HG03575 (cell line): ENCODE measurements around the gene SYT13.

Source experiments
- ATAC-seq: cut with Tn5 transposase; IDR thresholded peaks from one replicate; pipeline ENCODE4 v1.9.1; 2021; ENCODE audit not compliant: unreplicated experiment, insufficient number of reproducible peaks, low FRiP score; ENCODE audit errors: extremely low read depth

SYT13 gene

GRCh38 chr11:45282081-45282480, 4.1 kb downstream of the SYT13 start:
- ATAC-seq, result no peak

- no peak for ATAC-seq
Observed at GRCh38 chr11:45280449-45280848, 5.7 kb downstream of the SYT13 start.

DNA sequence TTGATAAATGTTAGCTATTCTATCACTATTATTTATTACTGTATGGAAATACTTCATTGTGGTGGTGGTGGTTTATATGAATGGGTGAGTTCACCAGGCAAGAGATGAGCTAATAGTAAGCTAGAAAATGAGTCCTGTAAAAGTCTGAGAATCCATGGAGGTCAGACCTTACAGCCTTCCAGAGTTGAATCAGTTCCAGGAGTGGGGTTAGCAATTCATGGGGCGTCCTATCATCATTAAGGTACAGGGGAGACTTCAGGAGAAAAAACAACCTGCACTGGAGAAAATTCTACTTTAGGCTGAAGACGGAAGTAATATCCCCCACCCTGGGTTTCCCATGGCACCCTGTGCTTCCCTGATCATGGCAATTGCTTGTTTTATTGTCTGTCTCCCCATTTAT, 6.5 kb downstream of the SYT13 start:
- no peak for ATAC-seq

DNA sequence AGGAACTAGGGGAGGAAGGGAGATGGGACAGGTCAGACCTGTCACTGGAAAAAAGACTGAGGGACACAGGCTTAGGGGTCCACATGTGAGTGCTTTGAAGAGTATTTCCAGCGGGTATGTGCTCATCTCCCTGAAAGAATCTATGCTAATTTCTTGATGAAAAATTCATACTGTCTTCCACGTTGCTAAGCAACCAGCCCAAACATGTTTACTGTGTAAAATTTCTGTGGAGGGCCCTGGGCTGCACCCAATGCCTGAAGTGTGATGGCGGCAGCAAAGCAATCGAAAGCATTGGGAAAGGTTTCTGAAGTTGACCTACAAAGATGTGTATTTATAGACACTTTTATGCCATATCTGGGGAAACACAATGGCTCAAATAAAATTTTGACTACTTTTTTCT, 7.4 kb downstream of the SYT13 start:
- no peak for ATAC-seq

DNA sequence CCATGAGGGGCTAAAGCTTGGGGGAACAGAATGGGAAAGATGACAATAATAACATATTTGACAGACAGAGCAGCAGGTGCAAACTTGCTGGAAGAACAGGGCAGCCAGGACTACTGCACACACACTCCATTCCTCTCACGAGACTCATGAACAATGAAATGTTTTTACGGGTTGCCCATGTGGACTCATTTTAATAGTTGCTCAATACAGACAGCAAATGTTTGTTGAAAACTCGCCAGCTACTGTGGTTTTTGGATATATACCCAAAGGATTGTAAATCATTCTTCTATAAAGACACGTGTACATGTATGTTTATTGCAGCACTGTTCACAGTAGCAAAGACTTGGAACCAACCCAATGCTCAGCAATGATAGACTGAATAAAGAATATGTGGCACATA, 10.3 kb downstream of the SYT13 start:
- ATAC-seq, result no peak

DNA sequence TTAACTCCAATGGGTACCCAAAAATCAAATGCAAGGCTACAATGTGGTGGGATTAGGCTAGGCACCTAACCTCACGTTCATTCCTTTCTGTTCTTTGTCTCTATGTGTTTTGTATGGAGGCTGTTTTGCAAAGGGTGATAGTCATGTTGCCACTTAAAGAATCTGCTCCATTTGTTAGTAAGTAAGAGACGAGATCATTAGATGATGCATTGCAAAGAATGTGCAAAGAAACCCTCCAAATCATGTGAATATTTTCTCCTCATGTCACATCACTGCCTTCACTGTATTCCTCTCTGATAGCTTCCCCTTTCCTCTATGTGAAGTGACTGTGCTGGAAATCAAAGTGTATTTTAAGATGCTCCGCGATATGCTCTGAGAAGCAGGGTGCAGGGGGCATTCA, 11.9 kb downstream of the SYT13 start:
- no peak for ATAC-seq

DNA sequence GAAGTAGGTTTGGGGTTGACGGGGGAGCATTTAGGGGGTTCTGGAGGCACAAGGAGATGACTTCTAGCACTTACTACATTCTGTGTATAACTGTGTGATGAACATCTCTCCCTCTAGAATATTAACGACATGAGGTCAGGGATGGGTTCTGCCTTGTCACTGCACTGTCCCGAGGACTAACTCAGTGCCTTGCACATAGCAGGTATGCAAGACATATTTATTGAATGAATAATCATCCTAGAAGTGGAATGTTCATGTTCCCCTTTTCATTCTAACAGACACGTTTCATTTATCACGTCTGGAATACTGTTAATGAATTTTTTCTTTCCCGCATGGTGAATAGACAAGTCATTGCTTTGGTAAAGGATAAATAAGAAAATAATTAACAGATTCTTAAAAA, 12.6 kb downstream of the SYT13 start:
- no peak for ATAC-seq

GRCh38 chr11:45272701-45273100, 13.4 kb downstream of the SYT13 start:
- ATAC-seq, result no peak

DNA sequence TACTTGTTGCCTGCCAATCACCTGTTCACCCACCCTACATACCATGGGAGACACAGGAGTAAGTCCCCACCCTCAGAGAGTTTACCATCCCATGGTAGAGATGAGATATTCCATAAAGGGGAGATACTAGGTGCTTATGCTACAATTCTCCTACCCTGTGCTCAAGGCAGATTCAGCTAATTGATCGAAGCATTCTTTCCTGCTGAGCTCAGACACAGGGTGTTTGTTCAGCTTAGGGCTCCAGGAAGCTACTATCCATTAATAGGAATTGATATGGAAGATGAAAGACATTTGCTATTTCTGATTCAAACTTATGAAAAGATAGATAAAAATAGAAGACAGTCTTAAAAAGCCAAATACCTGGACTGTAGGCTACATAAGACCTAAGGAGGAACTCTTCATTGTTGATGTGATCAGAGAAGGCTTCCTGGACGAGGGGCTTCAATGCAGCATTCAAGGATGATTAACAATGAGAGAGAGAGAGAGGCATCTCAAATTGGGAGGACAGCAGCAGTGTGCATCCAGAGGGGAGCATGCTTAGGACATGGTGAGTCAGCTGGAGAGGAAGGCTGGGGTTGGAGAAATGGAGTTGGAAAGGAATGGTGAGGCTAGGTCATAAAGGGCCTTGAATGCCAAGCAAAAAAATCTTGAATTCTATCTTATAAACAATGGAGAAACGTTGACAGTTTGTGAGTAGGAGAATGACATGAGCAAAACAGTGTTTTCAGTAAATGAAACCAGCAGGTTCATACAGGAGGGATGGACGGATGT, 15.0 kb downstream of the SYT13 start:
- ATAC-seq, result no peak

- no peak for ATAC-seq
Observed at GRCh38 chr11:45269678-45270077, 16.5 kb downstream of the SYT13 start.

GRCh38 chr11:45267652-45268299, 18.4 kb downstream of the SYT13 start:
- no peak for ATAC-seq

- ATAC-seq, result no peak
Observed at GRCh38 chr11:45267052-45267451, 19.1 kb downstream of the SYT13 start.

DNA sequence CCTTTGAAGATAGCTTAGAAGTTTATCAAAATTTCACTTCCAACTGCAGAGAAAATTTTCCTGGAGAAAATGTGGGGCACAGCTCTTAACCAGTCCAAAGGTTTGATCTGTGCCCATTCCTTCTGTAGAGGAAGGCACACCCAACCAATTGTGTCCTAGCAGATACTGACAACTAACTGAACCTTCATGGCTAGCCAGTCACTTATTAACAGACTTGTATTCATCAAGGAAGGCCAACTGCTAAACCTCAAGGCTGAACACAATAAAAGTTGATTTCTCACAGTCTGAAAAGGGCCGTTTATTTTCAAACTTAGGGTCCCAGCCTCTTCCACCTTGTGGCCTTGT, 19.5 kb downstream of the SYT13 start:
- ATAC-seq, result no peak

- ATAC-seq, result no peak
Observed at GRCh38 chr11:45265969-45266675, 20.0 kb downstream of the SYT13 start.

GRCh38 chr11:45264839-45265515, 21.2 kb downstream of the SYT13 start:
- no peak for ATAC-seq

DNA sequence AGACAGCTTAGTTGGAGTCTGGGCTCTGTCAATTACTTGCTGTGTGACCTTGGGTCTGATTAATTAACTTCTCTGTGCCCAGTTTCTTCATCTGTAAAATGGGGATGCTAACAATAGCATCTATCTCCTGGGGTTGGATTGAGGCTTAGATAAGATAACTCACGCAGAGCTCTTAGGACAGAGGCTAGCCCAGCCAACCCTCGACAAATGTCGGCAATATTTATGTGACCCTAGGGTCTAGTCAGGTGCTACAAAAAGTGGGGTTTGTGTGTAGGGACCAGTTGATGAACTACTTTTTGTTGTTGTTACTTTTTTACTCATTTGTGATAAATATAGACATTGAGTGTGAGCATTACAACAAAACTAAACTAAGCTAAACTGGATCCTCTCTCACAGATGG, 22.4 kb downstream of the SYT13 start:
- no peak for ATAC-seq

- ATAC-seq, result no peak
Observed at GRCh38 chr11:45262900-45263299, 23.2 kb downstream of the SYT13 start.

DNA sequence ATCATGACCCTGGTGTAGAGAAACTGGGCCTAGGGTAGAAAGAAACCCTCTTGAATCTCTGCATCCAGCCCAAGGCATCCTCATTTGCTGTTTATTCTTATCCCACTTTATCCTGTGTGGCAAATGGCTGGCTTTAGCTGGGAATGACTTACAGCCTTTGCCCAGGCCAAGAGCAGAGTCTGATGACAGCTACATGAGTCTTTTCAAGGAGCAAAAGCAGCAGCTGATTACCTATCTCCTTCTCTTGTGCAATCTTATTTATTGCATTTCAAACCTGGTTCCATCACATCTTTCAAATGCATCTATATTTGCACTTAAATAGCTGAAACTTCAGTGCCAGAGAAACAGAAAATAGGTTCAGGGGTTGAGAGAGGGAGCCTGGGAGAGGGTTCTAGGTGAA, 26.1 kb downstream of the SYT13 start:
- no peak for ATAC-seq

DNA sequence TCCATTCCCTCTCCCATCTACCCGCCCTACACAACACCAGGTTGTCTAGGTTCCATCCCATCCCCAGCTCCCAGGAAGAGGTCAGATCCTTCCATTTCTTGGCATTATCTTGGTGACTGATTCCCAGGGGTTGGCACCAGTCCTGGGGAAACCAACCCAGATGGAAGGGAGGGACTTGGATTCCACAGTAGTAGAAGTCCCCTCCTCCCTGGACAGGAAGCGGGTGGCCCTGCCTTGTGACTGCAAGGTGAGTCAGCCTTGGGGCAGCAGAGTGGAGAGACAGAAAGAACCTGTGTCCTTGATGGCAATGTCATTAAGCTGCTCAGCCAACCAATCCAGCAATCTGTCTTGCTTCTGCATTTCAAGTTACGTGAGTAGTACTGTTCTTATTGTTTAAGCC, 26.5 kb downstream of the SYT13 start:
- no peak for ATAC-seq
